H9 (cell line): ENCODE results near the gene PRDX3. TPM values are rescaled to one million over a fixed set of nuclear protein-coding genes. Genes with fewer than 3 reads are reported as not detected.

Experiments used
- DNase-seq: peaks from one replicate; pipeline ENCODE4 v3.0.0-alpha.2; 2017
- H2AFZ ChIP-seq: one replicate; pipeline ENCODE4 v1.6.1; 2013; ENCODE audit warnings: mild to moderate bottlenecking, low read length, control low read depth, moderate library complexity
- H2AK5ac ChIP-seq: 2 replicates; pipeline ENCODE4 v1.6.1; 2013; ENCODE audit warnings: low read length, control low read depth, mixed read lengths; ENCODE audit not compliant: insufficient read length
- H2BK120ac ChIP-seq: one replicate; pipeline ENCODE4 v1.6.1; 2013; ENCODE audit warnings: low read depth, mild to moderate bottlenecking, low read length, control low read depth, inconsistent platforms; ENCODE audit not compliant: poor library complexity, severe bottlenecking
- H2BK12ac ChIP-seq: 2 replicates; pipeline ENCODE4 v1.6.1; 2013; ENCODE audit warnings: low read length, control low read depth, mixed read lengths, low read depth; ENCODE audit not compliant: insufficient read length
- H2BK15ac ChIP-seq: 2 replicates; pipeline ENCODE4 v1.6.1; 2013; ENCODE audit warnings: low read depth, low read length, control low read depth
- H2BK20ac ChIP-seq: one replicate; pipeline ENCODE4 v1.6.1; 2013; ENCODE audit warnings: low read depth, mild to moderate bottlenecking, low read length, control low read depth, inconsistent platforms; ENCODE audit not compliant: poor library complexity, severe bottlenecking
- H2BK5ac ChIP-seq: 2 replicates; pipeline ENCODE4 v1.6.1; 2013; ENCODE audit warnings: low read length, control low read depth, mixed read lengths; ENCODE audit not compliant: insufficient read length
- H3K14ac ChIP-seq: 2 replicates; pipeline ENCODE4 v1.6.1; 2013; ENCODE audit warnings: low read length, control low read depth; ENCODE audit not compliant: insufficient read depth
- H3K18ac ChIP-seq: 2 replicates; pipeline ENCODE4 v1.6.1; 2013; ENCODE audit warnings: low read depth, mild to moderate bottlenecking, mixed read lengths, low read length, control low read depth; ENCODE audit not compliant: insufficient read length
- H3K23ac ChIP-seq: 2 replicates; pipeline ENCODE4 v1.6.1; 2013; ENCODE audit warnings: low read length, control low read depth, mixed read lengths, low read depth; ENCODE audit not compliant: insufficient read length
- H3K23me2 ChIP-seq: 2 replicates; pipeline ENCODE4 v1.6.1; 2013; ENCODE audit warnings: low read depth, mild to moderate bottlenecking, mixed read lengths, low read length, control low read depth; ENCODE audit not compliant: insufficient read length, poor library complexity, severe bottlenecking
- H3K27ac ChIP-seq: 2 replicates; pipeline ENCODE4 v1.5.1; 2013; ENCODE audit warnings: low read length, control low read depth, mixed read lengths, low read depth; ENCODE audit not compliant: insufficient read length
- H3K27me3 ChIP-seq: 2 replicates; pipeline ENCODE4 v1.6.1; 2013; ENCODE audit warnings: low read length, control low read depth, inconsistent platforms; ENCODE audit not compliant: insufficient read depth
- H3K4ac ChIP-seq: 2 replicates; pipeline ENCODE4 v1.6.1; 2013; ENCODE audit warnings: low read depth, mild to moderate bottlenecking, control low read depth, inconsistent platforms, low read length, moderate library complexity
- H3K4me1 ChIP-seq: 2 replicates; pipeline ENCODE4 v1.6.1; 2013; ENCODE audit warnings: low read length, control low read depth, inconsistent platforms; ENCODE audit not compliant: insufficient read depth
- H3K4me2 ChIP-seq: 2 replicates; pipeline ENCODE4 v1.6.1; 2013; ENCODE audit warnings: low read length, control low read depth, mixed read lengths; ENCODE audit not compliant: insufficient read length, insufficient read depth
- H3K56ac ChIP-seq: 2 replicates; pipeline ENCODE4 v1.6.1; 2013; ENCODE audit warnings: low read depth, mild to moderate bottlenecking, mixed read lengths, low read length, control low read depth; ENCODE audit not compliant: insufficient read length
- H3K79me1 ChIP-seq: 2 replicates; pipeline ENCODE4 v1.6.1; 2013; ENCODE audit warnings: low read depth, mild to moderate bottlenecking, moderate library complexity, low read length, control low read depth, inconsistent platforms; ENCODE audit not compliant: insufficient read depth, poor library complexity, severe bottlenecking
- H3K79me2 ChIP-seq: 2 replicates; pipeline ENCODE4 v1.6.1; 2013; ENCODE audit warnings: low read length, control low read depth, inconsistent platforms; ENCODE audit not compliant: insufficient read depth
- H3K9ac ChIP-seq: 2 replicates; pipeline ENCODE4 v1.6.1; 2013; ENCODE audit warnings: low read length, control low read depth, mixed read lengths; ENCODE audit not compliant: insufficient read length; ENCODE audit errors: extremely low read depth
- H3K9me3 ChIP-seq: one replicate; pipeline ENCODE4 v1.6.1; 2013; ENCODE audit warnings: low read depth, low read length, inconsistent platforms; ENCODE audit not compliant: control insufficient read depth
- H3T11ph ChIP-seq: one replicate; pipeline ENCODE4 v1.6.1; 2013; ENCODE audit warnings: mild to moderate bottlenecking, low read length, control low read depth, inconsistent platforms
- H4K20me1 ChIP-seq: one replicate; pipeline ENCODE4 v1.6.1; 2013; ENCODE audit not compliant: control insufficient read depth, insufficient read length, insufficient read depth
- H4K5ac ChIP-seq: 2 replicates; pipeline ENCODE4 v1.6.1; 2013; ENCODE audit warnings: low read depth, mild to moderate bottlenecking, mixed read lengths, low read length, control low read depth; ENCODE audit not compliant: insufficient read length
- H4K8ac ChIP-seq: replicated peaks from 2 replicates; pipeline ENCODE4 v1.6.1; 2013; ENCODE audit warnings: low read length, control low read depth, mixed read lengths, low read depth; ENCODE audit not compliant: insufficient read length
- H4K91ac ChIP-seq: 2 replicates; pipeline ENCODE4 v1.6.1; 2013; ENCODE audit warnings: low read depth, mild to moderate bottlenecking, moderate library complexity, mixed read lengths, low read length, control low read depth; ENCODE audit not compliant: insufficient read length
- H3K27ac Mint-ChIP-seq, 3 experiments: 2 replicates in 2 of 3; 3 replicates in 1 of 3; pipeline ENCODE4 v1.8.0; 2020 to 2021; ENCODE audit warnings: mixed read lengths in 3 of 3, mild to moderate bottlenecking in 1 of 3, moderate library complexity in 1 of 3
- H3K27me3 Mint-ChIP-seq: 2 replicates; pipeline ENCODE4 v1.8.0; 2021; ENCODE audit warnings: low read depth, mild to moderate bottlenecking, moderate library complexity, mixed read lengths
- H3K36me3 Mint-ChIP-seq, 3 experiments: 2 replicates in 2 of 3; 3 replicates in 1 of 3; pipeline ENCODE4 v1.8.0; 2020 to 2021; ENCODE audit warnings: low read depth in 3 of 3, mixed read lengths in 3 of 3; ENCODE audit not compliant: insufficient read depth in 1 of 3
- H3K4me1 Mint-ChIP-seq, 2 experiments: 2 replicates each; pipeline ENCODE4 v1.8.0; 2020; ENCODE audit warnings: mixed read lengths in 2 of 2
- H3K4me3 Mint-ChIP-seq, 2 experiments: 2 replicates in 1 of 2; 3 replicates in 1 of 2; pipeline ENCODE4 v1.8.0; 2020 to 2021; ENCODE audit warnings: mild to moderate bottlenecking in 2 of 2, mixed read lengths in 2 of 2, moderate library complexity in 1 of 2
- H3K9me3 Mint-ChIP-seq, 2 experiments: 2 replicates in 1 of 2; 3 replicates in 1 of 2; pipeline ENCODE4 v1.8.0; 2020; ENCODE audit warnings: mild to moderate bottlenecking in 2 of 2, mixed read lengths in 2 of 2, moderate library complexity in 1 of 2
- CTCF ChIP-seq: fragments of 200-600 bp; sonication (generic); conservative IDR thresholded peaks from 3 replicates; pipeline ENCODE4 v1.8.0; 2021; ENCODE audit warnings: antibody characterized with exemption, mild to moderate bottlenecking
- WGBS: extraction: QIAGEN DNeasy Blood & Tissue Kit; methylation state at CpG from one replicate; pipeline ENCODE4 v1.1.7; 2013; ENCODE audit warnings: missing lambda C conversion rate, low lambda C conversion rate, mixed read lengths; ENCODE audit not compliant: insufficient read length; ENCODE audit errors: extremely low coverage; 5-methylcytosine and 5-hydroxymethylcytosine counted together
- total RNA-seq: library from RNA; stranded (reverse); gene quantifications from 2 replicates; pipeline ENCODE4 v1.2.1, GENCODE V29; 2021

PRDX3 gene
- total RNA-seq, 1 experiment from 2014 or later = 181 TPM

- Histone ChIP-seq H3K79me2 (no peaks in the 10 kb centered on the region), H3K9ac (no peak overlapping the region), H3K23me2 (no peaks in the 10 kb centered on the region), H3K27ac (no peak overlapping the region), H4K8ac (no peak overlapping the region), H3K4ac (no peak overlapping the region), H3K4me1 (no peaks in the 10 kb centered on the region), H3K27me3 (no peaks in the 10 kb centered on the region), H3K23ac (no peak overlapping the region), H2BK15ac (no peak overlapping the region), H4K20me1 (no peaks in the 10 kb centered on the region), H3K79me1 (no peaks in the 10 kb centered on the region), H3K18ac (no peak overlapping the region), H3T11ph (no peak overlapping the region), H3K56ac (no peak overlapping the region), H3K14ac (no peak overlapping the region), H2BK12ac (no peak overlapping the region), H4K91ac (no peak overlapping the region), H3K9me3 (no peaks in the 10 kb centered on the region), H2BK20ac (no peak overlapping the region), H2BK120ac (no peak overlapping the region), H3K4me2 (no peak overlapping the region), H2BK5ac (no peak overlapping the region), H2AK5ac (no peak overlapping the region), H2AFZ (no peak overlapping the region), H4K5ac (no peak overlapping the region)
- no peak for DNase-seq
- H3K36me3 Mint-ChIP-seq = peaks cover 31 to 75% (median 65%) of the 10 kb centered on the region in 3 experiments
- no peak for TF ChIP-seq CTCF
- H3K27ac Mint-ChIP-seq = no peak overlapping the region
- H3K4me1 Mint-ChIP-seq = no peaks in the 10 kb centered on the region
- WGBS = no CpG with 5 or more reads among the region's 4 CpGs
- H3K27me3 Mint-ChIP-seq = no peaks in the 10 kb centered on the region
- no peaks in the 10 kb centered on the region for H3K9me3 Mint-ChIP-seq
- no peak overlapping the region for H3K4me3 Mint-ChIP-seq
Measured at GRCh38 chr10:119120413-119120867, 58.2 kb downstream of the PRDX3 start.
